Measurements from ENCODE around the gene DNHD1. TPM values are rescaled to one million over a fixed set of nuclear protein-coding genes. Genes with fewer than 3 reads are reported as not detected.

Gene DNHD1
- total and polyA plus RNA-seq, 2 of the 8 experiments (the other 6 are each of a cell fraction or from before 2014, with no cell fraction given): 5.0 to 6.8 TPM

GRCh38 chr11:6538456-6538855 lies 41.4 kb downstream of the DNHD1 start:
- no peaks in the 10 kb centered on the region for H3K23me2 ChIP-seq (ENCODE audit: low read depth, low read length)
- TF ChIP-seq KDM1A (IDR thresholded peaks at IDR 0.05; ENCODE audit: borderline replicate concordance, low read length) (no peak), HDAC6 (IDR thresholded peaks at IDR 0.05; ENCODE audit: low read depth, low read length) (no peak), CEBPB (IDR thresholded peaks at IDR 0.05; ENCODE audit: low read depth, low read length) (no peak), TAF7 (optimal IDR thresholded peaks at IDR 0.05; ENCODE audit: borderline replicate concordance, low read depth, low read length) (no peak), EGR1 (IDR thresholded peaks at IDR 0.05; ENCODE audit: borderline replicate concordance, low read depth, low read length) (no peak)
- H3K27ac ChIP-seq (ENCODE audit: low read depth, low read length): no peak overlapping the region
- H4K8ac ChIP-seq (ENCODE audit: extremely low read depth, insufficient read depth, low read length): peak overlapping the region; percentile 11; the same call in 1 of the 2 replicates
- H4K91ac ChIP-seq (replicated peaks; ENCODE audit: insufficient read length, low read length): no peak overlapping the region
- H2AFZ ChIP-seq (ENCODE audit: low read length): no peak overlapping the region
- no peak overlapping the region for H3K56ac ChIP-seq (replicated peaks; ENCODE audit: insufficient read length, low read depth, low read length)
- no peak overlapping the region; the same call in 1 of the 2 replicates for H3K18ac ChIP-seq (ENCODE audit: extremely low read depth, low read length)
- H3K23ac ChIP-seq (ENCODE audit: insufficient read length): no peak overlapping the region
- no peaks in the 10 kb centered on the region for H4K20me1 ChIP-seq (replicated peaks in 1 of 2; ENCODE audit: control insufficient read depth in 1 of 2, insufficient read depth in 2 of 2, low read length in 2 of 2)
- H3K9ac ChIP-seq (replicated peaks in 1 of 4; ENCODE audit: extremely low read depth in 1 of 4, low read depth in 3 of 4, low read length in 3 of 4): no peak overlapping the region; a peak in 1 of 7 replicates
- no peak for DNase-seq (ENCODE audit: low read depth in 1 of 2, low spot score in 2 of 2)
- no peak overlapping the region for H2BK15ac ChIP-seq (ENCODE audit: low read length)
- no peaks in the 10 kb centered on the region for H3K79me1 ChIP-seq (ENCODE audit: low read depth, low read length)
- no peaks in the 10 kb centered on the region for H3K79me2 ChIP-seq (ENCODE audit: control insufficient read depth in 1 of 2, insufficient read depth in 2 of 2, low read length in 2 of 2)
- no peak overlapping the region for H3K4me2 ChIP-seq (ENCODE audit: insufficient read depth in 1 of 2, low read depth in 2 of 2, low read length in 2 of 2)
- no peak overlapping the region for H2BK12ac ChIP-seq (ENCODE audit: low read depth, low read length)
- WGBS, 2 experiments (ENCODE audit: extremely low coverage in 1 of 2, insufficient coverage in 1 of 2, insufficient read length in 1 of 2, insufficient replicate concordance in 2 of 2, low coverage in 1 of 2, low lambda C conversion rate in 2 of 2, missing lambda C conversion rate in 1 of 2): 74% methylated on average over 8 of the region's 8 CpGs; no CpG with 5 or more reads in 1 of the 2 experiments
- no peak overlapping the region for H3K4me3 ChIP-seq (ENCODE audit: extremely low read depth in 1 of 4, insufficient read depth in 2 of 4, low read depth in 3 of 4, low read length in 4 of 4)
- H2BK120ac ChIP-seq (replicated peaks; ENCODE audit: low read depth, low read length): no peak overlapping the region
- POLR2A ChIA-PET (ENCODE audit: partially characterized antibody): interaction anchor here (0.8 to 1.0 kb wide), 3 partner anchors 12 to 73 kb away, joined by 3 read pairs; partner anchors contain the start of gene TAF10
- no peak overlapping the region for H3K14ac ChIP-seq (ENCODE audit: insufficient read length)
- no peak overlapping the region for H2AK5ac ChIP-seq (ENCODE audit: low read depth, low read length)
- H3K4me1 ChIP-seq (replicated peaks in 1 of 4; ENCODE audit: control insufficient read depth in 3 of 4, insufficient read depth in 4 of 4, low read length in 3 of 4): peaks cover 0 to 7% (median 4%) of the 10 kb centered on the region in 4 experiments; a peak in 3 of 7 replicates
- no peaks in the 10 kb centered on the region for H3K9me3 ChIP-seq (ENCODE audit: insufficient read depth in 2 of 2, low read depth in 1 of 2, low read length in 1 of 2)
- H3K36me3 ChIP-seq (ENCODE audit: control insufficient read depth in 2 of 4, insufficient read depth in 4 of 4, low read length in 3 of 4): no peaks in the 10 kb centered on the region
- FAIRE-seq: no peak
- CTCF ChIA-PET (ENCODE audit: partially characterized antibody): interaction anchor here (0.6 to 10.2 kb wide), 5 partner anchors 8 to 274 kb away, joined by 3 to 64 read pairs (median 4); no protein-coding TSS in a partner anchor
- no peak overlapping the region for H4K5ac ChIP-seq (ENCODE audit: insufficient read length, low read depth, low read length)
- no peak overlapping the region for H2BK5ac ChIP-seq (ENCODE audit: low read depth, low read length)
- no peak overlapping the region for H2BK20ac ChIP-seq (ENCODE audit: low read length)
- no peak overlapping the region for H3K4ac ChIP-seq (replicated peaks; ENCODE audit: insufficient read length, low read depth, low read length)
- H3K27me3 ChIP-seq (replicated peaks in 1 of 4; ENCODE audit: control insufficient read depth in 3 of 4, extremely low read depth in 1 of 4, insufficient read depth in 3 of 4, low read length in 3 of 4): no peaks in the 10 kb centered on the region

All from H1 (cell line).